NCI-H2227 treated with DMSO at 0.1 percent for 48 hours (cell line): ENCODE data around the gene MATN1.

Experiments used
- DNase-seq: peaks from one replicate; lab custom pipeline; 2025; lab: John Stamatoyannopoulos, UW

Gene MATN1

DNA sequence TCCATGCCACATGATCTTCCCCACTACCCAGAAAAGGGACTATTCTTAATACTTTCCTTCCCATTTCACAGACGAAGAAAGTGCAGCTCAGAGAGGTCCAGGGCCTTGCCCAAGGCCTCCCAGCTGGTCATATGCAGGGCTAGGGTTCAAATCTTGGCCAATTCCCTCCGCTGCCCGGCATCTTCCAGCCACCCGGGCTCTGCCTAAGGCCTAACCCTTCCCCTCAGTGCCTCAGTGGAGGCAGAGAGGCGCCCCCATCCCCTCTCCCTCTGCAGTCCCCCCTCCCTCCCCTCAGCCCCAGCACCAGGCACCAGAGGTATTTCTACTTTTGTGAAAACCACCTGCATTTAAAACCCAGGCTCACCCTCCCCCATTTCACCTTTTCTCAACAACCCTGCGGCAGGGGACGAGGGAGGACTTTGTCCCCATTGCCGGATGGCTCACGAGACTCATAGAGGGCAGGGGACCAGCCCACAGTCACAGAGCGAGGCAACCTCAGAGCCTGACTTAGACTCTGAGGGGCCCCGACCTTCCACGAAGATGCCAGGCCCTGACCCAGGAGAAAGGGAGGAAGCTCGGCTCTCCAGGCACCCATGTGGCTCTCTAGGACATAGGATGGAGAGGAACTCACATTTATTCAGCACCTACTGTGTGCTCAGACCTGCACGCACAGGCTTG, 21.9 kb upstream of the MATN1 start:
- no peak for DNase-seq

DNA sequence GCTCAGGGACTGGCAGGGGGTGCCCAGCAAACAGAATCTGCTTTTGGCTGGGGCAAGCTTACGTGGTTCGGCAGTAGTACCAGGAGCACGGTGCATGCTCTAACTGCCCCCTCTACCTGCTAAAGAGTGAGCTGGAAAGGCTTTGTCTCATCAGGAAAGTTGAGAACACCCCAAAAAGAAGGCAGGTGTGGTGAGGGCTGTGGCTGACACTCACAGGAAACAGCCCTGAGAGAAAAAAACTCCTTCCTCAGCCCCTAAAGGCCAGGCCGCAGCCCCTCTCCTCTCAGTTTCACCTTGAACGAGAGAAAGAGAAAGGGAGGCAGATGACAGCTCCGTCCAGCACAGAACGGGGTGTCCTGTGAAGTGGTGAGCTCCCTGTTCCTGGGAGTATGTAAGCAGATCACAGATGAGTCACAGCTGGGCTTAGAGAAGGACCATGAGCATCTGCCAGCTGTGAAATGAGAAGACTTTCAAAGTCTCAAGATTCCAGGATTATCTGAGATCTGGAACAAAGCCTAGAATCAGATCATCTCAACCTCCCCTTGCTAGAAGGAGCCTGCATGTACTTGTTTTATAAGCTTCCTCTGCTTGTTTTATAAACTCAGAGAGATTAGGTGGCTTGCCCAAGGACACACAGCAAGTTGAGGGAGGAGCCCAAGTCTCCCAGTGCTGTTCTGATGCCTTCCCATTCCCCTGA, 20.8 kb upstream of the MATN1 start:
- no peak for DNase-seq

DNA sequence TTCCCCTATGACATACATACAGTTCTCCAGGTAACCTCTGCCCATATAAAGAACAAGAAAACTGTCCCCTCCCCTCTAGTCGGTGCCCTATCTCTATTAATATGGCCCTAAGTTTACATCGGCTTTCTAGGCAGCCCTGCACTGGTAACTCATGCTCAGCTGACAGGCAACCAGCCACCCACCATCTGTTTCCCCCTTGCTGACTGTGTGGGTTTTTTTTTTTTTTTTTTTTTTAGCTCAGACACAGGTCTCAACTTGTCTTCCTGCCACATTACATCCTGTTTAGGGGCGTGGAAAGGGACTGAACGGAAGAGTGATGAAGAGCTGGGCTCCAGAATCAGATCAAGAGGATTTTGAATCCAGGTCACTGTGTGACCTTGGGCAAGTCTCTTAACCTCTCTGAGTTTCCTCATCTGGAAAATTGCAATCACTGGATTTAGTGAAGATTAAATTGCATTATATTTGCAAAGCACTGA, 20.2 kb upstream of the MATN1 start:
- DNase-seq = no peak

DNA sequence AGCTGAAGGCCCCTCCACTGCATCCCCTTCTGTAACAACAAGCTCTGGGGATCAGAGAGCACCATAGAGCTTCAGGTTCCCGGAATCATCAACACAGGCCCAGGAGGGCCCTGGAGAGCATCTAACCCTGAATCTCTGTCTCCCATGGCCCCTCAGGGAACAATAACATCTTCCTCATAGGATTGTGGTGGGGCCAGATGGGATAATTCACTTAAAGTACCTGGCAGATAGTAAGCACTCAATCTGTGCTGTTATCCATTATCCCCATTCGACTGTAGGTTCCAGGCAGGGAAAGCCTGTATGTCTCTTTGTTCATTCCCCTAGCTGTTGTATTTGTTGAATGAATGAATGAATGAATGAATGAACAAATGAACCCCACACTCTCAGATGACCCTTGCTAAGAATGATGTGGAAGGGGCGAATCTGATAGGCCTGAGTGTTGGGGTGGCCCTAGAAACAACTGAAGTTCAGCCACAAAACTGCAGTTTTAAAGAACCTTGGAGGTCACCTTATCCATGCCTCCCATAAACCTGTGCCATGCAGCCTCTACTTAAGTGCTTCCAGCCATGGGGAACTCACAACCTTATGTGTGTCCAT, 19.7 kb upstream of the MATN1 start:
- DNase-seq = no peak

DNA sequence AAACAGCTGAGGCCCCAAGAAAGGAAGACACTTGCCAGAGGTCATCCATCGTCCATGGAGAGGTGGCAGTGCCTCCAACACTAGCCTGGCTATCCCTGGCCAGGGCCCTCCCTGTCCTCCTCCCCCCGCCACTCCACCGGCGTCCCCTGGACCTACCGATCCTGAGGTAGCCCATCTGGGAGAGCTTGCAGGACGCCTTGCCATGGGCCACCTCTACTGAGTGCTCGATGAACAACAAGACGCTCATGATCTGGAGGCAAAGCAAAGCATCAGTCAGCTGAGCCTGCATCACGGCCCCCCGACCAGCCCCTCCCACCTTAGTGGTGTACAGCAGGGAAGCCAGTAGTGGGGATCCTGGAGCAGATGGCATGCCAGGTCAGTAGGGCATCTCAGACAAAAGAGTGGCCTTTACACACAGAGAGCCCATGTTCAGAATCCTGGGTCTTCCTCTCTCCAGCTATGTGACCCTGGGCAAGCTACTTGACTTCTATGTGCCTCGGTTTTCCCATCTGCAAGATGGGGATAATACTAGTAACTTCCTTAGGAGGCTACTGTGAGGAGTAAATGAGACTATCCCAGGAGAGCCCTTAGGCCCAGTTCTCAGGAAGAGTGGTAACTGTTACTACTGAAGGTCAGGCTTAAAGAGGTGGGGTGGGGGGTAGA, 19.0 kb upstream of the MATN1 start:
- DNase-seq = no peak

DNA sequence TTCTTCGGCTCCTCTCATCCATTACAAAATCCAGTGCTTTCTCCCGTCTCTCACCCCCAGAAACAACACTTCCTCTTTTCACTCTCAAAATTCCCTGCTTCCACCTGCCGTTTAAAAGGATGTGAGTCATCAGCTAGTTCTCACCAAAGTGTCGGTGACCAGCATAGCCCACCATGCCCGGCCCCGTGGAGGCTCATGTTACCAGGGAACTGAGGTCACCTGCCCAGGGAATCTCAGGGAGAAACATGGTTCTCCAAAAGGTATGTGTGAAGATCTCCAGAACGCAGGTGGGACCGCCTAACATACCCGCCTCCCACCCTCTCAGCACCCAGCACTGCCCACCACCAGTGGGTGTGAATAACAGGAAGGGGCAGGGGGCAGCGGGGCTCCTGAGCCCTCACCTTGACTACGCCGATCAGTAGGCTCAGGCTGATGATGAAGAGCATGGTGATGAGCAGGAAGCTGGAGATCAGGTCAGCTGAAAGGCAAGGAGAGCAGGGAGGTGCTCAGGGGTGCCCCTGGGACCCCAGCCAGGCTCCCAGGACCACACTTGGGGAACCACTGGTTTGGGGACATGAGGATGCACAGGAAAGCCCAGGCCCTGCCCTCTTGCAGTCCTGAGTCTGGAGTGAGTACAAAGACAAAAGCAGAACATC, 18.0 kb upstream of the MATN1 start:
- DNase-seq = no peak

DNA sequence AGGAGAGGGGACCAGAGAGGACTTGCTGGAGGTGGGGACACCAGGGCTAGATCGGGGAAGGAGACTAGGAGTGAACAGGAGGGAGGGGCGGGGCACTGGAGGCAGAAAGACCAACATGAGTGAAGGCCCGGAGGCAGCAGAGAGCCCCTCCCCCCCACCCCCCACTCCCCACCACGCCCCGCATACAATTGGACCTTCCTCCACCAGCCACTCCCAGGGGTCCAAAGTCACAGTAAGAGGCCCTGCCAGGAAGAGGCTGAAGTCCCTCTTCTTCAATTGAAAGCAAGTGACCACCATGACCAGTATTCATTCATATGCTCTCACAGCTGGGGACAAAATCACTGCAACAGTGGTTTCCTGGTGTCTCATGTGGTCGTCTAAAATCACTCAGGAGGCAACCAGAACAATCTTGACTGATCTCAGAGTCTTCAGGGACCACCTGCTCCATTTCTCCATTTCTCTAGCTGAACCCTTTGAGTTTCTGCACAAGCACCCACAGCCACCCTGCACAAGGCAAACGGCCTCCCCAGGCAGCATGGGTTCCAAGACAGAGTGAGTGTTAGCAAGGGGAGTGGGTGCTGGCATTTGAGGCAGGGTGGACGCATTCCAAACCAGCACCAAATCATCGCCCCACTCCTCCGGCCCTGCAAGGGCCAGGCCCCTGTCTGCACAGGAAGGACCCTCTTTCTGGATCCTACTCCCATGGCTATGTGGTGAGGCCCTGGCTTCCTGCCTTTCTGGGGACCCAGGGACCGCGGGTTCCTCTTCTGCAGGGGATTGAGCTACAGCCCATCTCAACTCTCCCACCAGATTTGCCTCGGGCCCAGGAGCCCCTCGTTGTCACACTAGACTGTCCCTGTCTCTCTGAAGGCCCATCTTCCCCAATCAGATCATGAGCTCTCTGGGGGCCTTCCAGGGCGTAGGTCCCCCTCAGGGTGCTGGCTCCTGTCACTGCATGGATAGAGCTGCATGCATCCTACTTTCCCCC, 17.2 kb upstream of the MATN1 start:
- DNase-seq = no peak

DNA sequence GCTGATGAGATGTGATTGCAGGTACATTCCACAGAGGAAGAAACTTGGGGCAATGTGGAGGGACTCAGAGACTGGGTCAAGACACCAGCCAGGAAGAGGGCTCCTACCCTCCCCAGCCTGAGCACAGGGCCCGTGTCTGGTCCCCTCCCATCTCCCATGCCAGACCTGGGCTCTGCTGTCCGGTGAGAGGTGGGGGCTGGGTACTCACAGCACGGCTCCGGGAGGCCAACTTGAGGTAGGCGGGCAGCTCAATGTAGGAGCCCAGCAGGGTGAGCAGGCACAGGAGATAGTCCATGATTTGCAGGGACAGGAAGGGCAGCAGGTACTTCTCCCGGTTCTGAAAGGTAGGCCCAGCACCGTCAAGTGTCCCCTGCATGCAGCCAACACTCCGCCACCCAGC, 16.2 kb upstream of the MATN1 start:
- no peak for DNase-seq

DNA sequence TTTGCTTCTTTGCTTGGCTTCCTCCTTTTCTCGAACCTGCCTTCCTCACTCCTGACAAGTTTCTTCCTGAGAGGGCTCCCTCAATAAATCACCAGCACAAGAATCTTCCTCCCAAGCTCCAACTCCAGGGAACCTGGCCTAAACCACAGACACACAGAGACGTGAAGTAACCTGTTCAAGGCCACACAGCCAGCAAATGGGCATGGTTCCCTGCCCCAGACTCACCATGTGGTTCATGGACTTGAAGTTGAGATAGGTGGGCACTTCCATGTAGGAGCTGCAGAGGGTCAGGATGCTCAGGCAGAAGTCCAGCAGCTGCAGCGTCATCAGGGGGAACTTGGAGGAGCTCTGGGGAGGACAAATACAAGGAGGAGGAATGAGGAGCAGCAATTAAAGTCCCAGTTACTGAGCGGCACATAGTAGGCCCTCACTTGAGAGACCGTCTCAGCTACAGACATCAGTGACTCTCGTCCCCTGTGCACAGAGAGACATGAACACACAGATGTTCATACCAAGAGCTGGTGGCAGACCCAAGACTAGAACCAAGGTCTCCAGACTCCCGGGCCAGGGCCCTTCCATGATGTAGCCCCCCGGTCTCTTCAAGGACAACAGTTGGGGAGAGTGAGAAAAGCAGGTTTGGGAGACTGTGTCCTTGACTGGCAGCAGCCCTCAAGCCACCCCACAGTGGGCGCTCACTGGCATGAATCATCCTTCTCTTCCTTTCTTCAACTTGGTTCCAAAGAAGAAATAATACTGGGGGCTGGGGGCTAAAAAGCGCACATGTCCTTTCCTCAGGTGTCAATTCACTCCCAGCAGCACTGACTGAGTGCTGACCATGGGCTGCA, 15.6 kb upstream of the MATN1 start:
- DNase-seq = no peak

DNA sequence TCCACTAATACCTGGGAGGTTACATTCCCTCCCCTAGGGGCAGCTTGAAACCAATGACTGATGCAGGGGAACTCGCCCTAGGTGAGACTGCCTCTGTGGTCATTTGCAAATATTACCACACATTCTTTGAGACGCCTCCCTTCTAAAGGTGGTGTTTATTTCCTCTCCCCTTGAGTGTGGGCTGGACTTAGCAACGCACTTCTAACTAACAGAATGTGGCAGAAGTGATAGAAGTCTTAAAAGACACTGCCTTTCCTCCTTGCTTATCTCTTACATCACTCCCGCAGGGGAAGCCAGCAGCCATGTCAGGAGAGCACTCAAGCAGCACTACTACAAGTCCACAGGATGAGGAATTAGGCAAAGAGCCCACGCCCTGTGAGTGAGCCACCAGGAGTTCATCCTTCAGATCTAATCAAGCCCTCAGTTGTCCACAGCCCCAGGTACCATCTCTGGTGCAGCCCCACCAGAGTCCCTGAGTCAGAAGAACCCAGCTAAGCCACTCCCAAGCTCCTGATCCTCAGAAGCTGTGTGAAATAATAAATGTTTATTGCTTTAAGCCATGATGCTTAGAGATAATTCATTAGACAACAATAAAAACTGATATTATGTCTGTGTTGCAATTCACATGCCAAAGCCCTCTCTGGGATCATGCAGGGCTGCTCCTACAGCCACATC, 14.8 kb upstream of the MATN1 start:
- DNase-seq = no peak

DNA sequence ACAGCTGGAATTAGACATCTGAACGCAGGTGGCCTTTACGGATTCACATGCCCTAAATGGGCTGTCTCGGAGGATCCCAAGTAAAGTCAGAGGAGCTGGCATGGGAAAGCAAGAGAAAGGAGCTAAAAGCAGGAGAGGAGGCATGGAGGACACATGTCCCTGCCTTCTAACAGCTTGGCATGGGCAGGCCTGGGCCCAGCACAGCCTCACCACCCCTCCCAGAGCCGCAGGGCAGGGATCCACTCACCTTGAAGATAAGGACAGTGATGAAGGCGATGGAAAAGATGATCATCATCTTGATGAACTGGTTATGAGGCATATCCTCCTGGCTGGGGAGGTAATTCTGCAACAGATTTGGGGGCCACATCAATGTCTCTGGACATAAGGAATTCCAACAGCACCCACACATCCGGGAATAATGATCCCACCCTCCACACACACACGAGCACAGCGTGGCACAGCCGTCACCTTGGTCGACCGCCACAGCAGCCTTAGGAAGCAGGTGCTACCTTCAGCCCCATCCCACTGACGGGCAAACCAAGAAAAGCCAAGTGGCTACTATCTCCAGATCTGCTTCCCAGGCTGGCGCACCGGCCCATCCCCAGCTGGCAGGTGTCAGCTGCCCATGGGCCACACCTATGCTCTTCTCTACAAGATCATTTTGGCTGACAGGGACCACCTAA, 14.1 kb upstream of the MATN1 start:
- DNase-seq = no peak

DNA sequence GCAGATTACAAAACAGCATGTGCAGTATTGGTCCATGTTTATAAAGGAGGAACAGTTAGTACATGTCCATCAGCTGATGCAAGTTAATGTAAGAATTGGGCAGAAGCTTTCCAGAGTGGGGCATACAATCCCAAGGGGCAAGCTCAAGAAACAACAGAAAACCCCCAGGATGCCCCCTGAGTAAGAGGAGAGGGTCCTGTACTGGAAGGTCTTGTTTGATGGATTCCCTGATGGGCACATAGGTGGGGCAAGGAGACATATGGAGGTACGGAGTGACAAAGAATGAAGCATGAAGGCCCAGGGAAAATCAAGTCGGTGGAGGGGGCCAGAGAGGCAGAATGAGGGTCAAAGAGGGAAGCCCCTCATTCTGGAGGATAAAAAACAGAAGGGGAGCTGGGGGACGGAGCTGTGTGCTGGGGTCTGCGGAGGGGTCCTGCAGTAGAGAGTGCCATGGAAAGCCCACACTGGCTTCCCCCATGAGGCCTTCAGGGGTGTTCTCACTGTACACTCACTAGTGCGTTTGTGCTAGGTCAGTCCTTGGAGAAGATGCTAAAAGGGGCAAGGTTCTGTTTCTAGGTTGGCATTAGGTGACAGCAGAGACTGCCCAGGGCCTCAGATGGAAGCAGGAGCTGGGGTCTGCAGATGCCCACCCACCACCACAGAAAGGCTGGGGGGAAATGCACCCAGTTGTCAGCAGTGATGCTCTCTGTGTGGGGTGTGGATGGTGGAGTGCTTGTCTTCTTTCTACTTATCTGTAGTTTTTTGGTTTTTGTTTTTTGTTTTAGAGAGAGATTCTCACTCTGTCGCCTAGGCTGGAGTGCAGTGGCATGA, 12.5 kb upstream of the MATN1 start:
- DNase-seq = no peak

DNA sequence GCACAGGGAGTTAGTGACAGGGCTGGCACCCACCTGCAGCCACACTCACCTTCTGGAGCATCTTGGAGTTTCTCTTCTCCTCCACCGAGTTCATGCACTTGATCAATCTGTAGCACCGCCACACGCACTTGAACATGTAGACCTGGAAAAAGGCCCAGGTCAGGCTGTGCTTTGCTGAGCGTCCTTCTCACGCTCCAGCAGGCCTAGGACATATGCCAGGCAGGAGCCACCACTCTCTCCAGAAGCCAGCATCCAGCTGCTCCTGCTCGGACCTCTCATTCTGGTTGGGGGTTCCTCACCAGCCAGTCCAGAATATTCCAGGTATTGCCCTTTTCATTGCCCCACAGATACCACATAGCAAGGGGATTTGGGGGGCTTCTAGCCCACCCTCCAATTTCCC, 11.7 kb upstream of the MATN1 start:
- no peak for DNase-seq

DNA sequence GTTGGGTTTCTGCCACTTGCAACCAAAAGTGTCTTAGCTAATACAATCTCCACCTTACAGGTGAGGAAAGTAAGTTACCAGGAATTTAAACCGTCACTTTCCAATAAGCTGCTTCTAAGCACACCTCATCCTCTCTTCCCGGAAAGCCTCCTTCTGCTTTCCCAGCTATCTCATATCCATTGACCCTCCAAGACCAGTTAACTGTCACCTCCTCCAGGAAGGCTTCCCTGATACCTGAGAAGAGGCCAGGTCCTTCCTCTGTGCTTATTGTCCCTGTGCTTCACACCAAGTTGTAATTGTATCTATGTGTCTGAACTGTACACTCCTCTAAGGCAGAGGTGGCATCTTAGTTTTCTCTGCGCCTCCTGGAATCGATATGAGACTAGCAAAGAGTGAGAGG, 11.2 kb upstream of the MATN1 start:
- DNase-seq = no peak

DNA sequence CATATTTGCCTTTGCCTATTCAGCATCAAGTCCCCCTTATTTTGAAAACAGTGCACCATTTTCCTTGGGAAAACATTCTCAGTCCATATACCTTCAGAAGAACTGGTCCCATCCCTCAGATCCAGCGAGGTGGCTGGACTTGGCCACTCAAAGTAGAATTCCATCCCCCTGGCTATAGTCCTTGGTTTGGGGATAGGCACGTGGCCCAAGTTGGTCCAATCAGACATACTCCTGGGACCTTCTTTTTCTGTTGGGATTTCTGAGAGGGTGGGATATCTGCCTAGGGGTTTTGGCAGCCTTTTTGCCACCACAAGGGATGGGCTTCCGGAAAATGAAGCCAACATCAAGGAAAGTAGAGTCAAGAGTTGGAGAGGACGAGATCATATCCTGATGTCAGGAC, 10.7 kb upstream of the MATN1 start:
- no peak for DNase-seq

DNA sequence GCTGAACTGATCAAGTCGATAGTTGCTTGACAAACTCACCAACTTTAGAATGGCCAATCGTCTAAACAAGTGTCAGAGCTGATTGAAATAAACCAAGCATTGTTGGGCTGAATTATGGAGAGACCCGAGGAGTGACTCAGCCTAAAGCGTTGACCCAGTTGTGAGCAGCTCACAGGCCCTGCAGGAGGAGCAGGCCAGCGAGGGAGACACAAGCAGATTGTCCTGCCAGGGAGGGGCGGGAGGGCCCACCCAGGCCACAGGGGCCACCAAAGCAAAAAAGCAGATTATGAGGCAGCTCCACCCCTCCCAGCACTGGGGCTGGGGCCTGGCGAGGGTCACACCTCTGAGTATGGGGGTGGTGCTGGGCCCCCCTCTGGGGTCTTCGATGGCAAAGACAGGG, 10.1 kb upstream of the MATN1 start:
- no peak for DNase-seq

DNA sequence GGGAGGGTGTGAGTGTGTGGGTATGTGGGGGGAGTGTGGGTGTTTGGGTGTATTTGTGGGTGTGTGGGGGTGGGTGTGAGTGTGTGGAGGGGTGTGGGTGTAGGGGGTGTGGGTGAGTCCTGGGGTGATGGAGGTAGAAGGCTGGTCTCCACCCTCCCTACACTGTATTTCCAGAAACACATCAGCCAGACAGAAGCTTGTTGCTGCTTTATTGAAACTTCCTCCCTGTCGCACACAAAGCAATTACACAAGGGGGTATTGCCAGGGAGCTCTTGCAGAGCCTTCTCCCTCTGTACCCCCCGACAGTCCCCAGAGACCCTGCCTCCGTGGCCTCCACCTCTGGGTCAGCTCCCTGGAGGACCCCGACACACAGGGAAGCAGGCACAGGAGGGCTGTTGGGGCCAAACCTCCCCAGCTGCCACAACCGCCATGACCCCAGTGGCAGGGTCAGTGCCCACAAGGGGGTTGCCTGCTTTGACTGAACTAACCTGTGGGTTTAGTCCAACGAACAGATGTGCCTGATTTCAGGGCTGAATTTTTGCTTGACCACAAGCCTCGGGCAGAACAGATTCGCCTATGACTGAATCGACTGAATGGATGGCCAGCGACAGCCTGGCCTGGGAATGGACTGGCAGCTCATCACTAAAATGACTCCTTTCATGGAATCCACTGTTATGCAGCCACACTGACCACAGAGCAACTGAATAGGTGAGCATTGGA, 9.1 kb upstream of the MATN1 start:
- no peak for DNase-seq
